ENCODE results near the gene TNXB. TPM values are rescaled to one million over a fixed set of nuclear protein-coding genes. Genes with fewer than 3 reads are reported as not detected.
"Not testable (repeated sequence)": the region's sequence is repeated elsewhere in the genome, so short reads cannot be mapped to it uniquely, and the experiment has no call there.

The TNXB gene
- total RNA-seq, 2 donors from 2014 or later, result 10.1 to 30.4 TPM

DNA sequence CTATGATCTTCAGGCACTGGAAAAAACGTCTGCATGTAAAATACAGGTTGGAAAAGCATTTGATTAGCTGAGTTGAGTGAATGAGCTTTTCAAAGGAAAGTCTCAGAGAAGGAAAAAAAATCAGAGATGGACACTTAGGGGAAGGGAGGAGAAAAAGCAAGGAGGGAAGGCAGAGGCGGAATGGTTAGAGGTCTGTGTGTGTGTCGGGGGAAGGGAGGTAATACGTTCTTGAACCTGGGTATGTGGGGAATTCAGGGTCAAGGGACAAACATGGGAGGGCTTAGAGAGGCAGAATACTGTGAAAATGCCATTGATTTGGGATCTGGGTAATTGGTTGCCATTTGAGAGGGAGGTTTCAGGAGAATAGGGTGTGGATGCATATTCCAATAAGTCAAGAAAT lies 37.5 kb upstream of the TNXB start:
- DNase-seq (ENCODE audit: low spot score in 2 of 2) (no peak), ATAC-seq (no peak)
- H3K9me3 Mint-ChIP-seq, result peaks cover 0 to 4% of the 10 kb centered on the region in 2 donors
- H3K36me3 Mint-ChIP-seq, result peaks cover 0 to 12% of the 10 kb centered on the region in 2 donors
- H3K27ac Mint-ChIP-seq, result peak overlapping the region in 1 of 2 donors; percentile 1

DNA sequence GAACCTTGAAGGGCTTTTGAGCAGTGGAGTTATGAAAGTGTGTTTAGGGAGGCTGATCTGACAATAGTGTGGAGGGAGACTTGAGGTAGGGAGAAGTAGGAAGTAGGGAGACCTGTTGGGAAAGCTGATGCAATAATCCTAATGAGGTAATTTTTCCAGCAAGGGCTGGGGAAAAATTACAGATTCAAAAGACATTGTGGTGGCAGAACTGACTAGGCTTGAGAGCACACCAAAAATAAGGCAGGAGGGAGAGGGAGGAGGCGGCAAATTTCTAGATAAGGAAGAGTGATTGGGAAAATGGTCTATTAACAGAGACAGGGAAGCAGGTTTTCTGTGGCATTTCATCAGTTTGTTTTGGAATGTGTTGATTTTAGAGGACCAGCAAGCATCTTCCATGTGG lies 37.1 kb upstream of the TNXB start:
- Mint-ChIP-seq H3K36me3 (peaks cover 0 to 12% of the 10 kb centered on the region in 2 donors), H3K9me3 (peaks cover 0 to 4% of the 10 kb centered on the region in 2 donors), H3K27ac (peak overlapping the region in 1 of 2 donors; percentile 1)
- DNase-seq (ENCODE audit: low spot score in 2 of 2), result no peak
- ATAC-seq, result no peak

DNA sequence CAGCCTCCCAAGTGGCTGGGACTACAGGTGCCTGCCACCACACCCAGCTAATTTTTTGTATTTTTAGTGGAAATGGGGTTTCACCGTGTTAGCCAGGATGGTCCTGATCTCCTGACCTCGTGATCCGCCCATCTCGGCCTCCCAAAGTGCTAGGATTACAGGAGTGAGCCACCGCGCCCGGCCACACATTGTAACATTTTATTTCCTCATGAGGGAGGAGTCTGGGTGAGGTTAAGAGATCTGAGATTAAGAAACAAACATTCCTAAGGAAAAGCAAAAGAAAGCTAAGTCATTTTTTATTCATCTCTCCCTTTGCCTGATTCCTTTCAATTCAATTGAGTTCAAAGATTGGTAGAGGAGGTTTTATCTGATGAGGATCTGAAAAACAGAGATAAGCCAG lies 35.1 kb upstream of the TNXB start:
- DNase-seq (ENCODE audit: low spot score in 2 of 2); ATAC-seq; H3K9me3 Mint-ChIP-seq: not testable (repeated sequence)

DNA sequence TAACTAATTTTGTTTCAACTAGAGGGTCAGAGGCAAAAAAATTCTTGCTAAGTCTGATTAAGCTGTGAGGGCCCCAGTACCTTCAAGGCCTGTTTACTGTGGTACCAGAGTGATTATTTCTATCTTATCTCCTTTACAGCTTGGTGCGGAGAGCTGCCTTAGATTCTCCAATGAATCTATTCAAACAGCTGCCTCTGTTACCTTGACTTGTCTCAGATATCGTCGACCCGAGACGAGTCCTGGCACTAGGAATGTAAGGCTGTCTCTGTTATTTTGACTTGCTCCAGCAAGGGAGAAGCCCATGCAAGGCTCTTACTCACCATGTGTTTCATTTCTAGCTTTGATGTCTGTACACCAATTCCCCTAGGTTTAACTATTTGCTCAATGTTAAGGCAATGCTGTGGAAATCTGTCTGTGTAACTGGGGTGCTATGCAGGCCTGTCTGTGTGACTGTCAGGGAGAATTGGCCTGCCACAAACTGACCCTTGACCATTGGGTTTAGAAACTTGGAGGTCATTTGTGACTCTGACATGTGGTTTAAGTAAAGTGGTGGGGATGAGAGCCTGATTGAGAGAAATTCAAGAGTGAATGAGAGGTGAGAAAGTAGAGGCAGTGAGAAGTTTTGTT lies 31.4 kb upstream of the TNXB start:
- Mint-ChIP-seq H3K27ac (no peak overlapping the region), H3K36me3 (no peaks in the 10 kb centered on the region), H3K9me3 (no peaks in the 10 kb centered on the region)
- DNase-seq (ENCODE audit: low spot score in 2 of 2) (no peak), ATAC-seq (no peak)

More for the DNA sequence above, 35.1 kb upstream of the TNXB start:
- not testable (repeated sequence) for H3K27ac Mint-ChIP-seq
- peaks cover 0 to 12% of the 10 kb centered on the region in 2 donors for H3K36me3 Mint-ChIP-seq

DNA sequence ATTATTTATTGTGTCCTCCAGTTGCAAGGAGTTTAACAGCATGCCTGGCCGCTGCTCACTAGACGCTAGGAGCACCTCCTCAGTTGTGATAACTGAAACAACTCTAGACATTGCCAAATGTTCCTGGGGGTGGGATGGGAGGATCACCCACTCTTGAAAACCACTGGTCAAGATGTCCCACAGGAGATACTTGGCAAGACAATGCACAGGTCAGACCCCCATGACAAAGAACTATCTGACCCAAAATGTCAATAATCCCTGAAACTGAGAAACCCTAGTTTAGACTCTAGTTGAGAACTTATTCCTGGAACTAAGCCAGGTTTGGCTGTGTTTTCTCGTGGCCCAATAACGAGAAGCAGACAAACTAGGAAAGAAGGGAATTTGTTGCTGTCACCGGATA lies 30.5 kb upstream of the TNXB start:
- Mint-ChIP-seq H3K36me3 (no peaks in the 10 kb centered on the region), H3K27ac (no peak overlapping the region), H3K9me3 (no peaks in the 10 kb centered on the region)
- ATAC-seq (no peak), DNase-seq (ENCODE audit: low spot score in 2 of 2) (no peak)

DNA sequence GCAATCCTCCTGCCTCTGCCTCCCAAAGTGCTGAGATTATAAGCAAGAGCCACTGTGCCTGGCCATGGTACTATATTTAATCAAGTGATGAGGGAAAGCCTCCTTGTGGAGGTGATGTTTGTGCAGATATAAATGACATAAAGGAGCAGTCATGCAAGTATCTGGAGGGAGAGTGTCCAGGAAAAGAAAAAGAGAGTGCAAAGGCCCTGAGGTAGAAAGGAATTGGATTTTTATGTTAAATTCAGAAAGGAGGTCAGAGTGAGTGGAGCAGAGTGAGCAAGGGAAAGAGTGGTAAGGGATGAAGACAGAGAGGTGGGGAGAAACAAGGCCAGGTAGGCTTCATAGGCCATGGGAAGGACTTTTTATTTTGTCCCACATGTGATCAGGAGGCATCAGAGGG lies 28.3 kb upstream of the TNXB start:
- H3K27ac Mint-ChIP-seq, result no peak overlapping the region

DNA sequence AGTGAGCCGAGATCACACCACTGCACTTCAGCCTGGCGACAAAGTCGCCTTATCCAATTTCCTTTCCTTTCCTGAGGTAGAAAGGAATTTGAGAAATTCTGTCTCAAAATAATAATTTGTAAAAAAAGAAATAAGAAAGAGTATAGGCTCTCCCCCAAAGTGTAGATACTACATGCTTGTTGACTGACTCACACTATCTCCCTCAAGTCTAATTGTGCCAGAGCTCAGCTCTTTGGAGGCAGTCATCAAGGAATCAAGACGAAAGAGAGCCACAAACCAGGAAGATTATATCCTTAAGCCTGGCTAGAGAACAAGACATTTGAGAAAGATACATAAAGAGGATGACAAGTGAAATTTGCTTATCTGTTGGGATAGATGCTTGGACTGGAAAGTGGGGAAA lies 24.6 kb upstream of the TNXB start:
- Mint-ChIP-seq H3K27ac (no peak overlapping the region), H3K36me3 (peaks cover 4 to 10% of the 10 kb centered on the region in 2 donors), H3K9me3 (no peaks in the 10 kb centered on the region)
- DNase-seq (ENCODE audit: low spot score in 2 of 2) (no peak), ATAC-seq (no peak)

More for the DNA sequence above, 28.3 kb upstream of the TNXB start:
- H3K36me3 Mint-ChIP-seq, result no peaks in the 10 kb centered on the region
- ATAC-seq, result no peak
- DNase-seq (ENCODE audit: low spot score in 2 of 2), result no peak
- no peaks in the 10 kb centered on the region for H3K9me3 Mint-ChIP-seq

DNA sequence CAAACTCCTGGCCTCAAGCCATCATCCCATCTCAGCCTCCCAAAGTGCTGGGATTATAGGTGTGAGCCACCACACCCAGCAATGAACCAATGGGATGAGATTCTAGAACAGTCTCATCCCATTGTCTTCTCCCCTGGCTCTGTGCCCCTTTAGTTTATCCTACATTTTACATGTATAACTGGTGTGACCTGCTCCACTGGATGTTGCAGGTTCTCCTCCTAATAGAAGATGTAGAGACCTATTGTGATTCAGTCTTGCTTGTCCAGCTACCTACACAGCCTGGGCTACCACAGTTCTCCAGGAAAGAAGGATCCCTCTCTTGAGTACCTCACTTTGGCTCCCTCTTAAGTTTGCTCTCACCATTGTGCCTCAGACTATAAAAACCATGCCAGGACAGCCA lies 23.0 kb upstream of the TNXB start:
- H3K27ac Mint-ChIP-seq, result no peak overlapping the region
- H3K36me3 Mint-ChIP-seq, result peaks cover 15 to 19% of the 10 kb centered on the region in 2 donors
- no peaks in the 10 kb centered on the region for H3K9me3 Mint-ChIP-seq
- no peak for DNase-seq (ENCODE audit: low spot score in 2 of 2)
- no peak for ATAC-seq

DNA sequence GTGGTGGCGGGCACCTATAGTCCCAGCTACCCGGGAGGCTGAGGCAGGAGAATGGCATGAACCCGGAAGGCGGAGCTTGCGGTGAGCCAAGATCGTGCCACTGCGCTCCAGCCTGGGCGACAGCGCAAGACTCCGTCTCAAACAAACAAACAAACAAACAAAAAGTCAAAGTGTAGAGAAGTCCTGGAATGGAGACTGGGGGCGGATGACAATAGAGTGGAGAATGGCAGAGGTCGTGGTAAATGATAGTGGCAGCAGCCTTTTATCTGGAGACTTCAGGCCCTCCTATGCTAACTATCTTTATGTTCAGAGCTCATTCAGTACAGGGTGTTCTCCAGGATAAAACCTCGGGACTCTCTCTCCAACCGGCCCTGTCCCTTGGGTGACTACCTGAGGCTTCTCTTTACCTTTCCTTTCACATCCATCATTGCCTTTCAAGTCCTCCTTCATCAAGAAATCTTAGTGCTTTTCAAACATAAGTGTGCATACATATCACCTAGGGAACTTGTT lies 22.4 kb upstream of the TNXB start:
- peaks cover 20 to 25% of the 10 kb centered on the region in 2 donors for H3K36me3 Mint-ChIP-seq
- no peak for DNase-seq (ENCODE audit: low spot score in 2 of 2)
- no peak overlapping the region for H3K27ac Mint-ChIP-seq

DNA sequence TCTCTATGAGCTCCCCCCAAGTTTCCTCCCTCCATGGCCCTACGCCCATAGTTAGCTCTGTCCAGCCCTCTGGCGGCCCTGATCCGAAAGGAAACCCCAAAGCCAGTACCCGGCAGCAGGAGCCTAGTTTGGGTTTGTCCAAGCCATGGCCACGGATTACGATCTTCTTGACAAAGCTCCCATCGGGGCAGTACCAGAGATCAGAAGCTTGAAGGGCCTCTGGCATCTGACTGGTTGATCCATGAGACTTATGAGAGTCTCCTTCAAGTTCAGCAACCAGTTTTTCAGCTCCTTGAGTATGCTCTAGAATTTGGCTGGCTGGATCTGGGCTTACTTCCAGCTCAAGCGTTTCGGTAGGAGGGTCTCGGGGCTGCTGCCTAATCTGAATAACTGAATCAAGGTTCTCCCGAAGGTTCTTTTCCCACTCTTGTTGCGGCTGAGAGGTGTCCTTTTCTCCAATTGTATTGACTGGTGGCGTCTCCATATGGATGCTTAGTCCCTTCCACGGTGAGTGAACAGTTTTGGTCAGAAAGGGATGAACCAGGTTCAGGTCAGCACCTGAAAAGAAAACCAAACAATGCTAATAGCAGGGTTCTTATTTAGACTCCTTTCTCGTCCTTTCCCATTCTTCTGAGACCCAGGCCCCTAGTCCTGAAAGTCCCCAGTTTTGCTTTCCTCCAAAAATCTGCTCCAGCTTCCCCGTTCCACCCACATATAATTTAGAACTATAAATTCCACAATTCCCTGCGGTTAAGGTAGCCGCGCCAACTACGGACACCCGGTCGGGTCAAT lies 20.4 kb upstream of the TNXB start:
- H3K36me3 Mint-ChIP-seq, result peaks cover 24 to 26% of the 10 kb centered on the region in 2 donors
- DNase-seq (ENCODE audit: low spot score in 2 of 2), result no peak

More for the DNA sequence above, 22.4 kb upstream of the TNXB start:
- no peaks in the 10 kb centered on the region for H3K9me3 Mint-ChIP-seq
- no peak for ATAC-seq

DNA sequence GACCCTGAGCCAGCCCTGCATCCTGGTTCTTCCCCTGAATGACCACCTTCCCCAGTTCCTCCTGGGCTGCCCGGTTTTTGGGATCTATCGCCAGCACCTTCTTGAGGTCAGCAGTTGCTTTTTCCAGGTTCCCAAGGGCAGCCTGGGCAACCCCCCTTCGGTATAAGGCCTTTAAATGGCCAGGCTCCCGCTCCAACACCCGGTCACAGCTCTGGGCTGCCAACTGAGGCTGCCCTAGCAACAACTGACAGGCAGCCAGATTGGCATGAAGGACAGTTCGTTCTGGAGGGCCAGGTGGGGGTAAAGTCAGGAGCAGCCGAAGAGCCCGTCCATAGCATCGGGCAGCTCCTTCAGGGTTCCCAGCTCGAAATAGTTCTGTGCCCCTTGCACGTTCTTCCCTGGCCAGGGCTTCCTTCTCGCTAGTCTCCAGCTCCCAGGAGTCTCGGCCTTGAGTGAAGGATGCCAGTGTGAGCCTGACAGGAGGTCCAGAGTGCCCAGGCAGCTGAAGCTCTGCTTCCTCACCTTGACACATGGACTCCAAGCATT lies 19.7 kb upstream of the TNXB start:
- ATAC-seq (no peak), DNase-seq (ENCODE audit: low spot score in 2 of 2) (no peak)
- H3K36me3 Mint-ChIP-seq, result peaks cover 24 to 32% of the 10 kb centered on the region in 2 donors
- H3K27ac Mint-ChIP-seq, result peak overlapping the region; percentile 93 to 99
- no peaks in the 10 kb centered on the region for H3K9me3 Mint-ChIP-seq

More for the DNA sequence above, 20.4 kb upstream of the TNXB start:
- no peaks in the 10 kb centered on the region for H3K9me3 Mint-ChIP-seq
- no peak for ATAC-seq
- peak overlapping the region; percentile 84 to 97 for H3K27ac Mint-ChIP-seq

DNA sequence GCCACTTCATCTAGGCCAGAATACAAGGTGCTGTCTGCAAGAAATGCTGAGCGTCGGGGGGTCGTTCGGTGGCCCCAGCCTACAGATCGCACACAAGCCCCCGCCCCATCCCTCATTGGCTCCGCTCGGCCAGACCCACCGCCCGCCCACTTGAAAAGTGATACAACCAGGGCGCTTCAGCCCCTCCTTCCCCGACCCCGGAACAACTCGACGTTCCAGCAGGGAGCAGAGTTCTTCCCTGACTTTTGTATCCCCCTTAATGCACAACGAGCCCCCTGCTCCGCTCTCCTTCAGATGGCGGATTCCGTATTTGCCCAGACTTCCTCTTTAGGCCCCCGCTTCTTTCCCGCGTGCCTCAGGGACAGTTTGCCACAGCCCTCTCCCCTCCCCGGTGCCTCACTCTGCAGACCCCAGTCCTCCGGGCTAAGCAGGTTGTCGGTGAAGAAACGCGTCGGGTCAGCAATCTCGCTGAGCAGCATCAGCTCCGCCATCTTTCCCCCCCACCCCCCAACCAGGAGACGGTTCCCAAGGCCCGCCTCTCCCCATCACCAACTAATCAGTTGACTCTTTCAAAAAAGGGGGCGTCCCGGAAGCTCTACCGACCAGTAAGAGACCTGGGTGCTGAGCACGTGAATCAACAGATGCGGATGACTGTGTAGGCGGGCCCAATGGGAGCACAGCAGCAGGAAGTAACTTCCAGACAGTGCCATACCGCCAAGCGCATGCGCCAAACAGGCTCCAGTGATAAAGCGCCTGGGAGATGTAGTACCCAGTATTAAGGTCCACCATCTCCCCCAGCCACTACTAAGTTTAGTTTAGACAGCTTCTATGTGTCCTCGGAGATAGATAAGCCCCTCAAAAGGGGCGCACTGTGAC lies 18.8 kb upstream of the TNXB start, which contains the start of gene ATF6B:
Gene ATF6B, minus strand, starts transcription at position 530 of the 876 bp plus-strand sequence. Its CDS starts 39 bp downstream, at position 491.
- ATAC-seq (peak; percentile 90 to 94), DNase-seq (ENCODE audit: low spot score in 2 of 2) (peak; percentile 92 to 97)
- H3K9me3 Mint-ChIP-seq, result no peaks in the 10 kb centered on the region
- H3K36me3 Mint-ChIP-seq, result peaks cover 24 to 32% of the 10 kb centered on the region in 2 donors
- peak within 1 kb of the TSS; percentile 93 to 99 for H3K27ac Mint-ChIP-seq

DNA sequence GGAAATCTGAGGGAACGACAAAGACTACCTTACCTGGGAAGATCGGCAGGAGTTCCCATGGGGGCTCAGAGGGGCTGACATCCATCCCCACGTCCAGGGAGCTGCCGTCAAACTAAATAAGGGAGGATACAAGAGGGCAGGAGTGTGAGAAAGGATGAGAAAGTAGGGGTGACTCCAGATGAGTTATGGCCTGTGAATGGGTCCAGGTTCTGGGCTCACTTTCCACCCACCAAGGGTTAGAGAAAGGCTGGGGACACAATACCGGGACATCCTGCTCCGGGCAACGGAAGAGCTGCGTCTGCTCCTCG lies 18.2 kb upstream of the TNXB start:
- DNase-seq (ENCODE audit: low spot score in 2 of 2) (no peak), ATAC-seq (no peak)
- no peaks in the 10 kb centered on the region for H3K9me3 Mint-ChIP-seq
- H3K27ac Mint-ChIP-seq, result peak overlapping the region; percentile 93 to 99
- H3K36me3 Mint-ChIP-seq, result peaks cover 24 to 32% of the 10 kb centered on the region in 2 donors

DNA sequence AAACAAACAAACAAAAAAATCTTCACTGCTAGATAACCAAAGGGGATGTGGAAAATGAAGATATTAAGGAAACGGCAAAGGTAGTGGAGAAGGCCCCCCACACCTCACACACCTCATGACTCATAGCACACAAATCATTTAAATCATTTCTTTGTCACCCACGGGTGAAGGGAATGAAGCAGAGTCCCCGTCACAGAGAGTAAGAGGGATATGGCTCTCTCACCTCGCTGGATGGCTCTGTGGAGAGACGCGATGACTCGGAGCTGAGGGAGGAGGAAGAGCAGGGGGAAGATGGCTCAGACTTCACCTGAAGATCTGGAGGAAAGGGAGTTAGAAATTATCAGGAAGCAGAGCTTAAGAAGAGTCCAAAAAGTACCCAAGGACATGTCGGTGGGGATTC lies 17.7 kb upstream of the TNXB start:
- DNase-seq (ENCODE audit: low spot score in 2 of 2), result no peak
- no peak for ATAC-seq
- Mint-ChIP-seq H3K27ac (peak overlapping the region; percentile 93 to 99), H3K9me3 (no peaks in the 10 kb centered on the region), H3K36me3 (peaks cover 27 to 32% of the 10 kb centered on the region in 2 donors)

DNA sequence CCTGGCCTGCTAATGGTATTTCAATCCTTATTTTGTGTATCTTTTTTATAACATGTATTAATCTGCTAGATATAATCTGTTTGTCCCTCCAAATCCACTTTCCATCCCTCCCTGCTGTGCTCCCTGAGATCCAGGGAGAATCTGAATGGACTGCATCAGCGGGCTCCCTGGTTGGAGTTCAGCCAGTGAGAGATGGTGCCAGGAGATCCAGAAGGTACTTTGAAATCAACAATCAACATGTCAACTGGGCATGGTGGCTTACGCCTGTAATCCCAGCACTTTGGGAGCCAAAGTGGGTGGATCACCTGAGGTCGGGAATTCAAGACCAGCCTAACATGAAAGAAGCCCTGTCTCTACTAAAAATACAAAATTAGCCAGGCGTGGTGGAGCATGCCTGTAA lies 14.5 kb upstream of the TNXB start:
- ATAC-seq, result no peak
- H3K36me3 Mint-ChIP-seq, result peaks cover 22 to 25% of the 10 kb centered on the region in 2 donors
- no peak overlapping the region for H3K27ac Mint-ChIP-seq
- H3K9me3 Mint-ChIP-seq, result no peaks in the 10 kb centered on the region
- DNase-seq (ENCODE audit: low spot score in 2 of 2), result no peak

DNA sequence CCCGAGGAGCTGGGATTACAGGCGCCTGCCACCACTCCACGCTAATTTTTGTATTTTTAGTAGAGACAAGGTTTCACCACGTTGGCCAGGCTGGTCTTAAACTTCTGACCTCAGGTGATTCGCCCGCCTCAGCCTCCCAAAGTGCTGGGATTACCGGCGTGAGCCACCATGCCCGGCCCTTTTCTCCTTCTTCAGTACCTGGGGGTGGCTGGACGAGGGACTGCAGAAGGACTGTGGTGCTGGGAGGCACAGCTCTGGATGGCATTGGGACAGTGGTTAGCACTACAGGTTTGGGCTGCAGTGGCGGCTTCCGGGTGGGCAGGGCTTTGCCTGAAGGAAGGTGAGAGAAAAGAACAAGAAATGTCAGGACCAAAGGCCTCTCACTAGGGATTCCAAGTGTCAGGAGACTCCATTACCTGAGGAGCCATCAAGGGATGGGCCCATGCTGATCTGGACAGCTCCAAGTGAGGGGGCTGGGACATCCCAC lies 11.5 kb upstream of the TNXB start:
- Mint-ChIP-seq H3K36me3 (peaks cover 5 to 7% of the 10 kb centered on the region in 2 donors), H3K27ac (no peak overlapping the region), H3K9me3 (no peaks in the 10 kb centered on the region)
- no peak for DNase-seq (ENCODE audit: low spot score in 2 of 2)
- no peak for ATAC-seq
